K562 (cell line): ENCODE measurements around the gene TTC13. TPM values are rescaled to one million over a fixed set of nuclear protein-coding genes. Genes with fewer than 3 reads are reported as not detected.
A peak's percentile ranks its signal among the peaks of the same experiment; 100 is the strongest.

Source experiments
- BCOR ChIP-seq: fragments of 450-650 bp; IDR thresholded peaks from 2 replicates; pipeline ENCODE4 v1.6.1; 2016
- BRD4 ChIP-seq: fragments of 200-600 bp; sonication (generic); IDR thresholded peaks from 2 replicates; pipeline ENCODE4 v1.6.1; 2017; ENCODE audit warnings: inconsistent platforms
- CBFB ChIP-seq: sonication (generic); formaldehyde crosslinking; IDR thresholded peaks from 2 replicates; pipeline ENCODE4 v1.4.0; 2020; ENCODE audit warnings: mild to moderate bottlenecking, missing genetic modification reagents
- CHD4 ChIP-seq: fragments of 200-600 bp; sonication (generic); IDR thresholded peaks from 3 replicates; pipeline ENCODE4 v1.6.1; 2012; ENCODE audit warnings: low read depth, mild to moderate bottlenecking, mixed read lengths, low read length, inconsistent platforms; ENCODE audit not compliant: insufficient read depth, insufficient replicate concordance, poor library complexity, severe bottlenecking
- CSDE1 ChIP-seq, 2 experiments: fragments of 450-650 bp; IDR thresholded peaks; 2 replicates each; pipeline ENCODE4 v1.6.1; 2016; ENCODE audit warnings: mild to moderate bottlenecking in 1 of 2
- HEY1 ChIP-seq: fragments of 250-450 bp; sonication (Bioruptor Pico); IDR thresholded peaks from 2 replicates; pipeline ENCODE4 v1.5.0; 2020; ENCODE audit warnings: mild to moderate bottlenecking, moderate library complexity, borderline replicate concordance
- MCM7 ChIP-seq, 2 experiments: fragments of 450-650 bp; IDR thresholded peaks; 2 replicates each; pipeline ENCODE4 v1.6.1; 2016 to 2018
- RBM14 ChIP-seq: fragments of 200-400 bp; formaldehyde crosslinking; IDR thresholded peaks from 2 replicates; pipeline ENCODE4 v1.6.1; 2018; ENCODE audit warnings: low read depth, mild to moderate bottlenecking, low read length, moderate library complexity, borderline replicate concordance; ENCODE audit not compliant: insufficient read depth
- RBM15 ChIP-seq: fragments of 200-400 bp; formaldehyde crosslinking; IDR thresholded peaks from 2 replicates; pipeline ENCODE4 v1.6.1; 2018; ENCODE audit warnings: mild to moderate bottlenecking, low read length, moderate library complexity; ENCODE audit not compliant: insufficient read depth
- SNAPC5 ChIP-seq: fragments of 250-450 bp; sonication (Bioruptor Pico); IDR thresholded peaks from 2 replicates; pipeline ENCODE4 v1.8.0; 2021; ENCODE audit warnings: moderate library complexity, mild to moderate bottlenecking, inconsistent platforms
- SREBF1 ChIP-seq: fragments of 150-350 bp; IDR thresholded peaks from 2 replicates; pipeline ENCODE4 v1.6.1; 2014; ENCODE audit warnings: antibody characterized with exemption, low read depth, low read length, borderline replicate concordance
- STAT5B ChIP-seq: fragments of 250-450 bp; sonication (Bioruptor Pico); IDR thresholded peaks from 2 replicates; pipeline ENCODE4 v1.8.0; 2021; ENCODE audit warnings: mild to moderate bottlenecking, inconsistent platforms
- ZFP30 ChIP-seq: fragments of 250-450 bp; sonication (Bioruptor Pico); IDR thresholded peaks from 2 replicates; pipeline ENCODE4 v1.8.0; 2022; ENCODE audit warnings: moderate library complexity, mild to moderate bottlenecking, inconsistent platforms, borderline replicate concordance
- ZNF518B ChIP-seq: fragments of 250-450 bp; sonication (Bioruptor Pico); IDR thresholded peaks from 2 replicates; pipeline ENCODE4 v1.5.0; 2021; ENCODE audit warnings: mild to moderate bottlenecking, moderate library complexity
- ZNF551 ChIP-seq: fragments of 250-450 bp; sonication (Bioruptor Pico); IDR thresholded peaks from 2 replicates; pipeline ENCODE4 v1.5.0; 2021; ENCODE audit warnings: mild to moderate bottlenecking, moderate library complexity
- ZNF766 ChIP-seq: fragments of 200-800 bp; sonication (Bioruptor generic); conservative IDR thresholded peaks from 2 replicates; pipeline ENCODE4 v1.6.1; 2016; ENCODE audit warnings: missing genetic modification characterization, missing compliant biosample characterization
- ZZZ3 ChIP-seq: fragments of 450-650 bp; IDR thresholded peaks from 2 replicates; pipeline ENCODE4 v1.6.1; 2016; ENCODE audit warnings: antibody characterized with exemption, mild to moderate bottlenecking, moderate library complexity
- polyA plus RNA-seq, 8 experiments: library from polyadenylated mRNA; depleted of rRNA in 4 of 8; stranded (reverse) in 5 of 8; unstranded in 3 of 8; fragments of >200 nt; fragmentation: Nextera tagmentation in 2 of 8; fragmentation: Illumina TruSeq in 1 of 8; extraction: Ambion mirVana in 2 of 8; extraction: Trizol in 1 of 8; gene quantifications; 2 replicates each; pipeline versions ENCODE4 v1.2.1 to v1.2.3, GENCODE V29; 2011 to 2014; ENCODE audit warnings: inconsistent platforms in 1 of 8, missing spikeins in 1 of 8
- total RNA-seq, 7 experiments: library from RNA; depleted of rRNA in 6 of 7; stranded (reverse); fragments of >200 nt in 6 of 7; fragmentation: Illumina TruSeq in 2 of 7; extraction: Trizol in 2 of 7; gene quantifications; 2 replicates each; pipeline versions ENCODE4 v1.2.1 to v1.2.3, GENCODE V29; 2011 to 2021; ENCODE audit warnings: low replicate concordance in 1 of 7
- TF ChIP-seq, protein P1 (sequence below): fragments of 250-450 bp; sonication (Bioruptor Pico); IDR thresholded peaks from 2 replicates; pipeline ENCODE4 v1.4.0; 2020

The TTC13 gene
- total and polyA plus RNA-seq, 9 of the 15 experiments (the other 6 are each of a cell fraction or from before 2014, with no cell fraction given) = 1.7 to 13.8 (median 9.6) TPM

GRCh38 chr1:230978491-230979388, at the start of gene TTC13, which contains the start of gene ARV1 (continued):
- 0 out of 2 replicates have a peak, but pooled peaks have one; percentile 46 for TF ChIP-seq SREBF1
- TF ChIP-seq ZZZ3 = no peak
- no peak for TF ChIP-seq MCM7 (IDR thresholded peaks at IDR 0.05)
- no peak for TF ChIP-seq RBM15
- TF ChIP-seq BCOR = peak; percentile 35; the same call in 1 of the 2 replicates
- no peak for TF ChIP-seq ZFP30 (CRISPR knock-in tag)
- TF ChIP-seq, protein P1, sequence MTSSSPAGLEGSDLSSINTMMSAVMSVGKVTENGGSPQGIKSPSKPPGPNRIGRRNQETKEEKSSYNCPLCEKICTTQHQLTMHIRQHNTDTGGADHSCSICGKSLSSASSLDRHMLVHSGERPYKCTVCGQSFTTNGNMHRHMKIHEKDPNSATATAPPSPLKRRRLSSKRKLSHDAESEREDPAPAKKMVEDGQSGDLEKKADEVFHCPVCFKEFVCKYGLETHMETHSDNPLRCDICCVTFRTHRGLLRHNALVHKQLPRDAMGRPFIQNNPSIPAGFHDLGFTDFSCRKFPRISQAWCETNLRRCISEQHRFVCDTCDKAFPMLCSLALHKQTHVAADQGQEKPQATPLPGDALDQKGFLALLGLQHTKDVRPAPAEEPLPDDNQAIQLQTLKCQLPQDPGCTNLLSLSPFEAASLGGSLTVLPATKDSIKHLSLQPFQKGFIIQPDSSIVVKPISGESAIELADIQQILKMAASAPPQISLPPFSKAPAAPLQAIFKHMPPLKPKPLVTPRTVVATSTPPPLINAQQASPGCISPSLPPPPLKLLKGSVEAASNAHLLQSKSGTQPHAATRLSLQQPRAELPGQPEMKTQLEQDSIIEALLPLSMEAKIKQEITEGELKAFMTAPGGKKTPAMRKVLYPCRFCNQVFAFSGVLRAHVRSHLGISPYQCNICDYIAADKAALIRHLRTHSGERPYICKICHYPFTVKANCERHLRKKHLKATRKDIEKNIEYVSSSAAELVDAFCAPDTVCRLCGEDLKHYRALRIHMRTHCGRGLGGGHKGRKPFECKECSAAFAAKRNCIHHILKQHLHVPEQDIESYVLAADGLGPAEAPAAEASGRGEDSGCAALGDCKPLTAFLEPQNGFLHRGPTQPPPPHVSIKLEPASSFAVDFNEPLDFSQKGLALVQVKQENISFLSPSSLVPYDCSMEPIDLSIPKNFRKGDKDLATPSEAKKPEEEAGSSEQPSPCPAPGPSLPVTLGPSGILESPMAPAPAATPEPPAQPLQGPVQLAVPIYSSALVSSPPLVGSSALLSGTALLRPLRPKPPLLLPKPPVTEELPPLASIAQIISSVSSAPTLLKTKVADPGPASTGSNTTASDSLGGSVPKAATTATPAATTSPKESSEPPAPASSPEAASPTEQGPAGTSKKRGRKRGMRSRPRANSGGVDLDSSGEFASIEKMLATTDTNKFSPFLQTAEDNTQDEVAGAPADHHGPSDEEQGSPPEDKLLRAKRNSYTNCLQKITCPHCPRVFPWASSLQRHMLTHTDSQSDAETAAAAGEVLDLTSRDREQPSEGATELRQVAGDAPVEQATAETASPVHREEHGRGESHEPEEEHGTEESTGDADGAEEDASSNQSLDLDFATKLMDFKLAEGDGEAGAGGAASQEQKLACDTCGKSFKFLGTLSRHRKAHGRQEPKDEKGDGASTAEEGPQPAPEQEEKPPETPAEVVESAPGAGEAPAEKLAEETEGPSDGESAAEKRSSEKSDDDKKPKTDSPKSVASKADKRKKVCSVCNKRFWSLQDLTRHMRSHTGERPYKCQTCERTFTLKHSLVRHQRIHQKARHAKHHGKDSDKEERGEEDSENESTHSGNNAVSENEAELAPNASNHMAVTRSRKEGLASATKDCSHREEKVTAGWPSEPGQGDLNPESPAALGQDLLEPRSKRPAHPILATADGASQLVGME = peak; percentile 33; the same call in 1 of the 2 replicates
- peak; percentile 66; the same call in 1 of the 2 replicates for TF ChIP-seq CBFB (CRISPR knock-in tag)
- no peak for TF ChIP-seq HEY1 (CRISPR knock-in tag)
- TF ChIP-seq ZNF766 (CRISPR knock-in tag) = peak; percentile 96
- no peak for TF ChIP-seq STAT5B (CRISPR knock-in tag)
- no peak for TF ChIP-seq BRD4
- no peak for TF ChIP-seq SNAPC5 (CRISPR knock-in tag)
- TF ChIP-seq CHD4 = no peak
- no peak for TF ChIP-seq RBM14
- TF ChIP-seq CSDE1 (IDR thresholded peaks at IDR 0.05) = no peak; a peak in 1 of 4 replicates
- no peak for TF ChIP-seq ZNF551
- TF ChIP-seq ZNF518B (CRISPR knock-in tag) = no peak
